Thyroid gland (tissue), 4 donors: ENCODE measurements around the gene SIKE1. TPM values are rescaled to one million over a fixed set of nuclear protein-coding genes. Genes with fewer than 3 reads are reported as not detected.
"Not testable (repeated sequence)": the region's sequence is repeated elsewhere in the genome, so short reads cannot be mapped to it uniquely, and the experiment has no call there.

Experiments
- DNase-seq, 2 donors: peaks; one replicate each; pipeline ENCODE4 v3.0.0-alpha.2; 2019
- H3K27ac ChIP-seq, 3 donors: fragments of 200-600 bp; sonication (generic); 1 replicate in 2 of 3; 2 replicates in 1 of 3; pipeline ENCODE4 v1.5.1; 2016 to 2019; ENCODE audit warnings: mild to moderate bottlenecking in 1 of 3, moderate library complexity in 1 of 3
- H3K27me3 ChIP-seq: fragments of 200-600 bp; sonication (generic); one replicate; pipeline ENCODE4 v1.5.1; 2019
- H3K36me3 ChIP-seq, 2 donors: fragments of 200-600 bp; sonication (generic); one replicate each; pipeline ENCODE4 v1.5.1; 2016 to 2019
- H3K4me1 ChIP-seq, 2 donors: fragments of 200-600 bp; sonication (generic); one replicate each; pipeline ENCODE4 v1.5.1; 2017 to 2019
- H3K4me3 ChIP-seq, 3 donors: fragments of 200-600 bp; sonication (generic); replicated peaks in 1 of 3; 1 replicate in 2 of 3; 2 replicates in 1 of 3; pipeline ENCODE4 v1.5.1; 2016; ENCODE audit warnings: mild to moderate bottlenecking in 1 of 3
- H3K9me3 ChIP-seq: fragments of 200-600 bp; sonication (generic); one replicate; pipeline ENCODE4 v1.5.1; 2017
- CTCF ChIP-seq, 6 experiments: fragments of 200-600 bp in 3 of 6; fragments of 450-650 bp in 3 of 6; sonication (generic) in 3 of 6; IDR thresholded peaks; one replicate each; pipeline ENCODE4 v1.5.1; 2016 to 2019; ENCODE audit warnings: antibody characterized with exemption in 6 of 6, mild to moderate bottlenecking in 2 of 6, inconsistent platforms in 1 of 6, moderate library complexity in 1 of 6
- POLR2A ChIP-seq, 2 donors: fragments of 450-650 bp; IDR thresholded peaks; one replicate each; pipeline ENCODE4 v1.6.1; 2017; ENCODE audit warnings: antibody characterized with exemption in 2 of 2, mild to moderate bottlenecking in 2 of 2, moderate library complexity in 1 of 2
- WGBS, 2 donors: methylation state at CpG; one replicate each; pipeline ENCODE4 v1.1.5; 2017; 5-methylcytosine and 5-hydroxymethylcytosine counted together
- intact Hi-C: fragments of 100-400 bp; cut with DNase I; formaldehyde crosslinking; loops from one replicate; pipeline ENCODE4 v1.15.1; 2023
- total RNA-seq, 4 donors: library from RNA; depleted of rRNA; stranded (reverse); fragments of >200 nt; gene quantifications; one replicate each; pipeline ENCODE4 v1.2.3, GENCODE V29; 2016

The SIKE1 gene
- 10 to 100 TPM; 24.2 to 41.8 (median 37.4) TPM for total RNA-seq

- H3K9me3 ChIP-seq, result no peaks in the 10 kb centered on the region
Observed at GRCh38 chr1:114780344-114781226, at the start of gene SIKE1. Gene SIKE1 (minus strand): TSS chr1:114780685. CDS start chr1:114780607, 78 bp downstream.

GRCh38 chr1:114830075-114830474 lies 49.6 kb upstream of the SIKE1 start:
- WGBS, 2 donors, result 69 to 77% methylated on average over 1 of the region's 1 CpG
- H3K4me3 ChIP-seq, DNase-seq, H3K27ac ChIP-seq, H3K9me3 ChIP-seq, H3K4me1 ChIP-seq, H3K27me3 ChIP-seq, H3K36me3 ChIP-seq, intact Hi-C loops: not testable (repeated sequence)

More at GRCh38 chr1:114780344-114781226, at the start of gene SIKE1:
- WGBS, 2 donors, result 20 to 43% methylated on average over 23 to 47 of the region's 53 CpGs
- H3K4me3 ChIP-seq, result peak within 1 kb of the TSS; percentile 35 to 75 (median 64)
- peak; percentile 94 for DNase-seq
- H3K4me1 ChIP-seq, result peaks cover 0 to 8% of the 10 kb centered on the region in 2 donors
- peak in 1 of 2 donors; percentile 78 for TF ChIP-seq POLR2A (IDR thresholded peaks at IDR 0.05)
- TF ChIP-seq CTCF (IDR thresholded peaks at IDR 0.05), result peak in 2 of 6 experiments; percentile 6 to 13
- H3K27me3 ChIP-seq, result no peaks in the 10 kb centered on the region
- H3K36me3 ChIP-seq, result peaks cover 0 to 4% of the 10 kb centered on the region in 2 donors
- H3K27ac ChIP-seq, result peak within 1 kb of the TSS; percentile 66 to 92 (median 82)
- intact Hi-C loops, result loop anchor here (10.0 kb wide), 1 partner anchor 436 kb away; no protein-coding TSS in a partner anchor

- DNase-seq, result no peak
- H3K4me1 ChIP-seq, result no peaks in the 10 kb centered on the region
- no peak overlapping the region for H3K4me3 ChIP-seq
- no peaks in the 10 kb centered on the region for H3K27me3 ChIP-seq
- intact Hi-C loops, result no loop called here
- TF ChIP-seq CTCF (IDR thresholded peaks at IDR 0.05) (no peak), POLR2A (IDR thresholded peaks at IDR 0.05) (no peak)
- no peaks in the 10 kb centered on the region for H3K9me3 ChIP-seq
- no peak overlapping the region for H3K27ac ChIP-seq
- 89 to 90% methylated on average over 5 of the region's 5 CpGs for WGBS, 2 donors
- no peaks in the 10 kb centered on the region for H3K36me3 ChIP-seq
Observed at GRCh38 chr1:114828251-114828650, 47.8 kb upstream of the SIKE1 start.

- no peaks in the 10 kb centered on the region for H3K4me1 ChIP-seq
- H3K27ac ChIP-seq, result no peak overlapping the region
- DNase-seq, result no peak
- H3K4me3 ChIP-seq, result no peak overlapping the region
- H3K27me3 ChIP-seq, result no peaks in the 10 kb centered on the region
- no peaks in the 10 kb centered on the region for H3K36me3 ChIP-seq
- TF ChIP-seq CTCF (IDR thresholded peaks at IDR 0.05), result no peak
- no peak for TF ChIP-seq POLR2A (IDR thresholded peaks at IDR 0.05)
- H3K9me3 ChIP-seq, result no peaks in the 10 kb centered on the region
- intact Hi-C loops, result no loop called here
Observed at GRCh38 chr1:114821978-114822377, 41.5 kb upstream of the SIKE1 start.

- 85 to 87% methylated on average over 2 of the region's 2 CpGs for WGBS, 2 donors
- TF ChIP-seq POLR2A (IDR thresholded peaks at IDR 0.05) (no peak), CTCF (IDR thresholded peaks at IDR 0.05) (no peak)
- no peak overlapping the region for H3K27ac ChIP-seq
- H3K4me3 ChIP-seq, result no peak overlapping the region
- H3K27me3 ChIP-seq, result no peaks in the 10 kb centered on the region
- intact Hi-C loops, result no loop called here
- DNase-seq, result no peak
- no peaks in the 10 kb centered on the region for H3K4me1 ChIP-seq
- H3K9me3 ChIP-seq, result no peaks in the 10 kb centered on the region
- no peaks in the 10 kb centered on the region for H3K36me3 ChIP-seq
Observed at GRCh38 chr1:114820392-114820791, 39.9 kb upstream of the SIKE1 start.
